A549 (cell line): ENCODE measurements around the gene NANS. TPM values are rescaled to one million over a fixed set of nuclear protein-coding genes. Genes with fewer than 3 reads are reported as not detected.
A peak's percentile ranks its signal among the peaks of the same experiment; 100 is the strongest.

Experiments
- ATAC-seq, 2 experiments: fragments of 200-7000 bp in 1 of 2; fragments of >200 bp in 1 of 2; cut with Nextera tagmentation in 1 of 2; cut with Tn5 transposase in 1 of 2; 3 replicates each; pipeline versions ENCODE4 v1.8.0 to v1.9.1; 2018 to 2020; ENCODE audit warnings: mild to moderate bottlenecking in 1 of 2, moderate library complexity in 1 of 2
- CTCF ChIA-PET: fragments of 300-600 bp; sonication (Branson Sonifier 250); formaldehyde crosslinking; extraction: SDS; loops from one replicate; lab custom pipeline; 2021; ENCODE audit warnings: antibody characterized with exemption, inconsistent platforms; lab: Yijun Ruan, JAX
- POLR2A ChIA-PET: fragments of 350-600 bp; formaldehyde crosslinking; extraction: SDS; loops from one replicate; lab custom pipeline; 2021; ENCODE audit warnings: antibody characterized with exemption, inconsistent platforms; lab: Yijun Ruan, JAX
- DNase-seq, 2 experiments: peaks; one replicate each; pipeline versions ENCODE4 v3.0.0 to v3.0.0-alpha.2; 2011 to 2016; ENCODE audit warnings: low read depth in 1 of 2, low spot score in 1 of 2
- FAIRE-seq: peaks from 2 replicates; lab custom pipeline; 2011; peaks lifted over from hg19 to GRCh38; lab: Jason Lieb, UNC
- H3K27ac ChIP-seq, 2 experiments: fragments of >200 bp; sonication (Bioruptor Twin); formaldehyde crosslinking; 3 replicates each; pipeline ENCODE4 v1.5.1; 2016 to 2017
- H3K4me1 ChIP-seq: fragments of >200 bp; sonication (Bioruptor Twin); formaldehyde crosslinking; 3 replicates; pipeline ENCODE4 v1.6.1; 2016
- H3K4me2 ChIP-seq: fragments of >200 bp; sonication (Bioruptor Twin); formaldehyde crosslinking; 3 replicates; pipeline ENCODE4 v1.6.1; 2016
- H3K4me3 ChIP-seq: fragments of >200 bp; sonication (Bioruptor Twin); formaldehyde crosslinking; 3 replicates; pipeline ENCODE4 v1.5.1; 2016
- H3K9me3 ChIP-seq: fragments of >200 bp; sonication (Bioruptor Twin); formaldehyde crosslinking; 3 replicates; pipeline ENCODE4 v1.6.1; 2016
- BCL3 ChIP-seq: fragments of >200 bp; sonication (Bioruptor Twin); formaldehyde crosslinking; IDR thresholded peaks from 3 replicates; pipeline ENCODE4 v1.6.1; 2016
- BHLHE40 ChIP-seq: IDR thresholded peaks from 2 replicates; pipeline ENCODE4 v1.6.1; 2012; ENCODE audit warnings: low read depth, low read length, inconsistent platforms
- CBX2 ChIP-seq: fragments of 200-600 bp; sonication (generic); IDR thresholded peaks from 2 replicates; pipeline ENCODE4 v1.6.1; 2016; ENCODE audit warnings: low read depth, mild to moderate bottlenecking, borderline replicate concordance
- CEBPB ChIP-seq, 2 experiments: fragments of >200 bp in 1 of 2; sonication (Bioruptor Twin) in 1 of 2; formaldehyde crosslinking in 1 of 2; IDR thresholded peaks; 2 replicates each; pipeline ENCODE4 v1.6.1; 2012 to 2016
- EHF ChIP-seq: fragments of 250-450 bp; sonication (Bioruptor Pico); IDR thresholded peaks from 2 replicates; pipeline ENCODE4 v1.5.0; 2020; ENCODE audit warnings: mild to moderate bottlenecking
- EHMT2 ChIP-seq: fragments of 200-600 bp; sonication (generic); IDR thresholded peaks from 2 replicates; pipeline ENCODE4 v1.6.1; 2016; ENCODE audit warnings: antibody characterized with exemption, low read depth, mild to moderate bottlenecking, moderate library complexity
- ESRRA ChIP-seq: fragments of 150-350 bp; IDR thresholded peaks from 2 replicates; pipeline ENCODE4 v1.6.1; 2014; ENCODE audit warnings: mild to moderate bottlenecking, low read length, borderline replicate concordance
- FOSL2 ChIP-seq, 2 experiments: fragments of 450-650 bp in 1 of 2; fragments of >200 bp in 1 of 2; sonication (Bioruptor Twin) in 1 of 2; formaldehyde crosslinking; IDR thresholded peaks; 2 replicates each; pipeline versions ENCODE4 v1.5.0 to v1.6.1; 2016 to 2020; ENCODE audit warnings: mild to moderate bottlenecking in 1 of 2, moderate library complexity in 1 of 2
- JUNB ChIP-seq: fragments of >200 bp; sonication (Bioruptor Twin); formaldehyde crosslinking; IDR thresholded peaks from 2 replicates; pipeline ENCODE4 v1.6.1; 2016
- MAFK ChIP-seq: fragments of 450-650 bp; IDR thresholded peaks from 2 replicates; pipeline ENCODE4 v1.6.1; 2014; ENCODE audit not compliant: partially characterized antibody
- NFE2L2 ChIP-seq: fragments of 150-350 bp; conservative IDR thresholded peaks from 2 replicates; pipeline ENCODE4 v1.6.1; 2014; ENCODE audit warnings: low read length
- NPAS2 ChIP-seq: fragments of 250-450 bp; sonication (Bioruptor Pico); IDR thresholded peaks from 2 replicates; pipeline ENCODE4 v1.8.0; 2022; ENCODE audit warnings: mild to moderate bottlenecking, moderate library complexity, borderline replicate concordance
- NR3C1 ChIP-seq: fragments of >200 bp; sonication (Bioruptor Twin); formaldehyde crosslinking; IDR thresholded peaks from 3 replicates; pipeline ENCODE4 v1.6.1; 2017
- POLR2AphosphoS2 ChIP-seq: conservative IDR thresholded peaks from 2 replicates; pipeline ENCODE4 v1.6.1; 2012; ENCODE audit warnings: low read length, improper control_type of control experiment, inconsistent platforms
- RARB ChIP-seq: fragments of 250-450 bp; sonication (Bioruptor Pico); IDR thresholded peaks from 2 replicates; pipeline ENCODE4 v1.8.0; 2021; ENCODE audit warnings: mild to moderate bottlenecking, moderate library complexity
- RCOR1 ChIP-seq: fragments of 150-350 bp; IDR thresholded peaks from 2 replicates; pipeline ENCODE4 v1.6.1; 2014; ENCODE audit warnings: antibody characterized with exemption, low read length, low read depth
- SREBF2 ChIP-seq: fragments of 450-650 bp; IDR thresholded peaks from 2 replicates; pipeline ENCODE4 v1.6.1; 2014; ENCODE audit warnings: mild to moderate bottlenecking, moderate library complexity
- TP53 ChIP-seq: fragments of 250-450 bp; sonication (Bioruptor Pico); IDR thresholded peaks from 2 replicates; pipeline ENCODE4 v1.5.0; 2021; ENCODE audit warnings: mild to moderate bottlenecking, moderate library complexity
- ZC3H11A ChIP-seq: fragments of 450-650 bp; IDR thresholded peaks from 2 replicates; pipeline ENCODE4 v1.6.1; 2014; ENCODE audit warnings: antibody characterized with exemption, mild to moderate bottlenecking
- ZSCAN20 ChIP-seq: fragments of 250-450 bp; sonication (Bioruptor Pico); IDR thresholded peaks from 2 replicates; pipeline ENCODE4 v1.8.0; 2022; ENCODE audit warnings: mild to moderate bottlenecking, moderate library complexity
- WGBS: methylation state at CpG from one replicate; pipeline ENCODE4 v1.1.6; 2017; ENCODE audit errors: missing lambda C conversion rate; 5-methylcytosine and 5-hydroxymethylcytosine counted together
- polyA plus RNA-seq, 4 experiments: library from polyadenylated mRNA; depleted of rRNA in 3 of 4; stranded (reverse); fragments of >200 nt; fragmentation: RNase III in 1 of 4; extraction: RNeasy Plus Mini Kit Qiagen cat#74134 plus additional on column Dnase treatment in 1 of 4; gene quantifications; 2 replicates in 3 of 4; 3 replicates in 1 of 4; pipeline ENCODE4 v1.2.3, GENCODE V29; 2011 to 2017
- TF ChIP-seq, protein P1 (sequence below): IDR thresholded peaks from 2 replicates; pipeline ENCODE4 v1.6.1; 2012; ENCODE audit warnings: low read depth, borderline replicate concordance
- TF ChIP-seq, protein P2 (sequence below): fragments of 200-600 bp; sonication (generic); IDR thresholded peaks from 2 replicates; pipeline ENCODE4 v1.6.1; 2016; ENCODE audit warnings: antibody characterized with exemption, mild to moderate bottlenecking, moderate library complexity

NANS gene
- polyA plus RNA-seq, 2 of the 4 experiments (the other 2 are of a cell fraction) = 56.8 to 70.2 TPM

GRCh38 chr9:98024702-98025101 lies 31.8 kb upstream of the NANS start:
- 100% methylated on average over 1 of the region's 1 CpG for WGBS
- DNase-seq (no peak), FAIRE-seq (no peak)
- no peaks in the 10 kb centered on the region for H3K9me3 ChIP-seq
- H3K4me2 ChIP-seq = no peak overlapping the region
- TF ChIP-seq SREBF2 (no peak), FOSL2 (IDR thresholded peaks at IDR 0.05) (no peak), FOSL2 (CRISPR knock-in tag; IDR thresholded peaks at IDR 0.05) (no peak), BCL3 (no peak)
- TF ChIP-seq, protein P1, sequence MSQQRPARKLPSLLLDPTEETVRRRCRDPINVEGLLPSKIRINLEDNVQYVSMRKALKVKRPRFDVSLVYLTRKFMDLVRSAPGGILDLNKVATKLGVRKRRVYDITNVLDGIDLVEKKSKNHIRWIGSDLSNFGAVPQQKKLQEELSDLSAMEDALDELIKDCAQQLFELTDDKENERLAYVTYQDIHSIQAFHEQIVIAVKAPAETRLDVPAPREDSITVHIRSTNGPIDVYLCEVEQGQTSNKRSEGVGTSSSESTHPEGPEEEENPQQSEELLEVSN = no peak
- TF ChIP-seq, all 56 proteins: peak for 0
- H3K27ac ChIP-seq = no peak overlapping the region
- CTCF ChIA-PET = interaction anchor here (1.2 to 6.8 kb wide), 6 partner anchors 8 to 101 kb away, joined by 8 to 32 read pairs (median 10); partner anchors contain the start of genes ANP32B and TRMO
- no peak for ATAC-seq
- POLR2A ChIA-PET = no interaction called here
- no peaks in the 10 kb centered on the region for H3K4me1 ChIP-seq
- no peak overlapping the region for H3K4me3 ChIP-seq

GRCh38 chr9:98031169-98031568 lies 25.4 kb upstream of the NANS start:
- no peak for FAIRE-seq
- H3K4me3 ChIP-seq = no peak overlapping the region
- H3K9me3 ChIP-seq = no peaks in the 10 kb centered on the region
- no peak overlapping the region for H3K27ac ChIP-seq
- ChIA-PET POLR2A (no interaction called here), CTCF (interaction anchor here (1.4 to 1.9 kb wide), 2 partner anchors 11 to 108 kb away, joined by 5 to 7 read pairs; no protein-coding TSS in a partner anchor)
- TF ChIP-seq MAFK (peak; percentile 20), TP53 (no peak)
- no peak overlapping the region for H3K4me2 ChIP-seq
- no peak for ATAC-seq
- no peak for DNase-seq
- H3K4me1 ChIP-seq = no peaks in the 10 kb centered on the region

DNA sequence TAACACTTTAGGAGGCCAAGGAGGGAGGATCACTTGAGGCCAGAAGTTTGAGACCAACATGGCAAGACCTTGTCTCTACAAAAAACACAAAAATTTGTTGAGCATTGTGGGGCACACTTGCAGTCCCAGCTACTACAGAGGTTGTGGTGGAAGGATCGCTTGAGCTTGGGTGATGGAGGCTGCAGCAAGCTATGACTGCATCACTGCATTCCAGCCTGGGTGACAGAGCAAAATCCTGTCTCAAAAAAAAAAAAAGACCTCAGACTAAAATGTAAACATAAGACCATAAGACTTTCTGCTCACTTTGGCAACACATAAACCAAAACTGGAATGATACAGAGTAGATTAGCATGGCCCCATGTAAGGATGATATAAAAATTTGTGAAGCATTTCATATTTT lies 24.6 kb upstream of the NANS start:
- no peaks in the 10 kb centered on the region for H3K9me3 ChIP-seq
- no peak overlapping the region for H3K4me2 ChIP-seq
- H3K4me3 ChIP-seq = no peak overlapping the region
- H3K4me1 ChIP-seq = no peaks in the 10 kb centered on the region
- no peak for DNase-seq
- TF ChIP-seq, protein P2, sequence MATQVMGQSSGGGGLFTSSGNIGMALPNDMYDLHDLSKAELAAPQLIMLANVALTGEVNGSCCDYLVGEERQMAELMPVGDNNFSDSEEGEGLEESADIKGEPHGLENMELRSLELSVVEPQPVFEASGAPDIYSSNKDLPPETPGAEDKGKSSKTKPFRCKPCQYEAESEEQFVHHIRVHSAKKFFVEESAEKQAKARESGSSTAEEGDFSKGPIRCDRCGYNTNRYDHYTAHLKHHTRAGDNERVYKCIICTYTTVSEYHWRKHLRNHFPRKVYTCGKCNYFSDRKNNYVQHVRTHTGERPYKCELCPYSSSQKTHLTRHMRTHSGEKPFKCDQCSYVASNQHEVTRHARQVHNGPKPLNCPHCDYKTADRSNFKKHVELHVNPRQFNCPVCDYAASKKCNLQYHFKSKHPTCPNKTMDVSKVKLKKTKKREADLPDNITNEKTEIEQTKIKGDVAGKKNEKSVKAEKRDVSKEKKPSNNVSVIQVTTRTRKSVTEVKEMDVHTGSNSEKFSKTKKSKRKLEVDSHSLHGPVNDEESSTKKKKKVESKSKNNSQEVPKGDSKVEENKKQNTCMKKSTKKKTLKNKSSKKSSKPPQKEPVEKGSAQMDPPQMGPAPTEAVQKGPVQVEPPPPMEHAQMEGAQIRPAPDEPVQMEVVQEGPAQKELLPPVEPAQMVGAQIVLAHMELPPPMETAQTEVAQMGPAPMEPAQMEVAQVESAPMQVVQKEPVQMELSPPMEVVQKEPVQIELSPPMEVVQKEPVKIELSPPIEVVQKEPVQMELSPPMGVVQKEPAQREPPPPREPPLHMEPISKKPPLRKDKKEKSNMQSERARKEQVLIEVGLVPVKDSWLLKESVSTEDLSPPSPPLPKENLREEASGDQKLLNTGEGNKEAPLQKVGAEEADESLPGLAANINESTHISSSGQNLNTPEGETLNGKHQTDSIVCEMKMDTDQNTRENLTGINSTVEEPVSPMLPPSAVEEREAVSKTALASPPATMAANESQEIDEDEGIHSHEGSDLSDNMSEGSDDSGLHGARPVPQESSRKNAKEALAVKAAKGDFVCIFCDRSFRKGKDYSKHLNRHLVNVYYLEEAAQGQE = no peak
- TF ChIP-seq SREBF2 = no peak
- TF ChIP-seq NR3C1 = no peak
- TF ChIP-seq ESRRA = no peak
- TF ChIP-seq EHMT2 = no peak
- TF ChIP-seq EHF (CRISPR knock-in tag) = no peak
- TF ChIP-seq TP53 = no peak
- no peak for TF ChIP-seq NPAS2 (CRISPR knock-in tag)
- no peak for TF ChIP-seq CBX2
- no peak for TF ChIP-seq BHLHE40
- no peak for TF ChIP-seq RCOR1
- no peak for TF ChIP-seq NFE2L2
- TF ChIP-seq RARB (CRISPR knock-in tag) = no peak
- no peak for TF ChIP-seq ZC3H11A
- no peak for TF ChIP-seq POLR2AphosphoS2
- TF ChIP-seq JUNB = no peak
- TF ChIP-seq CEBPB (IDR thresholded peaks at IDR 0.05) = no peak
- no peak for TF ChIP-seq ZSCAN20
- ChIA-PET POLR2A (interaction anchor here (0.6 kb wide), 1 partner anchor 52 kb away, joined by 3 read pairs; no protein-coding TSS in a partner anchor), CTCF (interaction anchor here (1.4 to 2.8 kb wide), 3 partner anchors 8 to 108 kb away, joined by 5 to 10 read pairs (median 7); no protein-coding TSS in a partner anchor)
- no peak for ATAC-seq
- WGBS = 78% methylated on average over 1 of the region's 1 CpG
- no peak for FAIRE-seq
- no peak overlapping the region for H3K27ac ChIP-seq
